ENCODE measurements around the gene MYL6.
A peak's percentile ranks its signal among the peaks of the same experiment; 100 is the strongest.
"Not testable (repeated sequence)": the region's sequence is repeated elsewhere in the genome, so short reads cannot be mapped to it uniquely, and the experiment has no call there.

The MYL6 gene

GRCh38 chr12:56156464-56157200 lies 1.5 kb upstream of the MYL6 start:
- not testable (repeated sequence) for DNase-seq (ENCODE audit: low spot score)

GRCh38 chr12:56157201-56158028 lies 744 bp upstream of the MYL6 start:
- peak; percentile 51 for DNase-seq (ENCODE audit: low spot score)

GRCh38 chr12:56158926-56159461 lies 835 bp downstream of the MYL6 start:
- DNase-seq (ENCODE audit: low spot score): peak; percentile 53

- DNase-seq (ENCODE audit: low spot score): no peak
Observed at GRCh38 chr12:56159482-56160192, 1.5 kb downstream of the MYL6 start.

GRCh38 chr12:56160193-56160763 lies 2.1 kb downstream of the MYL6 start:
- no peak for DNase-seq (ENCODE audit: low spot score)

- DNase-seq (ENCODE audit: low spot score): no peak
Observed at GRCh38 chr12:56160894-56161689, 2.9 kb downstream of the MYL6 start.

GRCh38 chr12:56161690-56162351 lies 3.7 kb downstream of the MYL6 start:
- DNase-seq (ENCODE audit: low spot score): no peak

GRCh38 chr12:56162468-56163290 lies 4.5 kb downstream of the MYL6 start:
- no peak for DNase-seq (ENCODE audit: low spot score)

- DNase-seq (ENCODE audit: low spot score): no peak
Observed at GRCh38 chr12:56163533-56164344, 5.6 kb downstream of the MYL6 start.

- no peak for DNase-seq (ENCODE audit: low spot score)
Observed at GRCh38 chr12:56164345-56164729, 6.2 kb downstream of the MYL6 start.

- DNase-seq (ENCODE audit: low spot score): no peak
Observed at GRCh38 chr12:56165369-56165768, 7.2 kb downstream of the MYL6 start.

- DNase-seq (ENCODE audit: low spot score): no peak
Observed at GRCh38 chr12:56169229-56169759, 11.1 kb downstream of the MYL6 start.

GRCh38 chr12:56172839-56173238 lies 14.7 kb downstream of the MYL6 start:
- DNase-seq (ENCODE audit: low spot score): no peak

- no peak for DNase-seq (ENCODE audit: low spot score)
Observed at GRCh38 chr12:56178347-56178746, 20.2 kb downstream of the MYL6 start.

- DNase-seq (ENCODE audit: low spot score): no peak
Observed at GRCh38 chr12:56186957-56187356, 28.8 kb downstream of the MYL6 start.

GRCh38 chr12:56188131-56188777 lies 30.1 kb downstream of the MYL6 start:
- DNase-seq (ENCODE audit: low spot score): no peak

GRCh38 chr12:56188778-56189098 lies 30.6 kb downstream of the MYL6 start:
- DNase-seq (ENCODE audit: low spot score): no peak

All from pons (tissue), 1 donor.